Nephron progenitor cell (in vitro differentiated cells): ENCODE measurements around the gene SEL1L.

Source experiments
- DNase-seq: peaks from one replicate; pipeline ENCODE4 v3.0.0; 2021
- H3K27ac Mint-ChIP-seq: 2 replicates; pipeline ENCODE4 v1.8.0; 2021; ENCODE audit warnings: mild to moderate bottlenecking, moderate library complexity, mixed read lengths
- H3K27me3 Mint-ChIP-seq: 2 replicates; pipeline ENCODE4 v1.8.0; 2021; ENCODE audit warnings: mild to moderate bottlenecking, low read depth, mixed read lengths; ENCODE audit not compliant: poor library complexity
- H3K36me3 Mint-ChIP-seq: 2 replicates; pipeline ENCODE4 v1.8.0; 2021; ENCODE audit warnings: low read depth, mixed read lengths
- H3K4me1 Mint-ChIP-seq: 2 replicates; pipeline ENCODE4 v1.8.0; 2021; ENCODE audit warnings: mixed read lengths
- H3K4me3 Mint-ChIP-seq: 2 replicates; pipeline ENCODE4 v1.8.0; 2021; ENCODE audit warnings: mild to moderate bottlenecking, moderate library complexity, mixed read lengths
- H3K9me3 Mint-ChIP-seq: 2 replicates; pipeline ENCODE4 v1.8.0; 2021; ENCODE audit warnings: mild to moderate bottlenecking, moderate library complexity, mixed read lengths
- TF ChIP-seq, protein P1 (sequence below): fragments of 200-600 bp; sonication (generic); IDR thresholded peaks from 2 replicates; pipeline ENCODE4 v1.5.0; 2021; ENCODE audit warnings: antibody characterized with exemption

Gene SEL1L

DNA sequence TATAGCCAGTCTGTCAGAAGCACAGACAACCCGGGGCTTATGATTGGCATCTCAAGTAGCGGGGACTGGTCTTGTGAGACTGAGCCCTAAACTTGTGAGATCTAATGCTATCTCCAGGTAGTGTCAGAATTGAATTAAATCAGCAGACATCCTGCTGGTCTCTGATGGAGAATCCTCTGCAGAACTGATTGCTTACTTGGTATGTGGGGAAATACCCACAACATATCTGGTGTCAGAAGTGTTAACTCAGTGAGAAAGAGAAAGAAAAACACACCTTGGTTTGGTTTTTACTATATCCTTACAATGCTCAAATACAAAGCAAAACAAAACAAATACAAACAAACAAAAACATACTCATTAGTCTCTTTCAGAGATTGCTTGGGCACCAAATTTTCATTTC lies 10.0 kb downstream of the SEL1L start:
- Mint-ChIP-seq H3K4me3 (no peak overlapping the region), H3K27me3 (no peaks in the 10 kb centered on the region), H3K27ac (no peak overlapping the region), H3K9me3 (no peaks in the 10 kb centered on the region), H3K36me3 (peaks cover 57% of the 10 kb centered on the region), H3K4me1 (peaks cover 29% of the 10 kb centered on the region)
- no peak for DNase-seq
- TF ChIP-seq, protein P1, sequence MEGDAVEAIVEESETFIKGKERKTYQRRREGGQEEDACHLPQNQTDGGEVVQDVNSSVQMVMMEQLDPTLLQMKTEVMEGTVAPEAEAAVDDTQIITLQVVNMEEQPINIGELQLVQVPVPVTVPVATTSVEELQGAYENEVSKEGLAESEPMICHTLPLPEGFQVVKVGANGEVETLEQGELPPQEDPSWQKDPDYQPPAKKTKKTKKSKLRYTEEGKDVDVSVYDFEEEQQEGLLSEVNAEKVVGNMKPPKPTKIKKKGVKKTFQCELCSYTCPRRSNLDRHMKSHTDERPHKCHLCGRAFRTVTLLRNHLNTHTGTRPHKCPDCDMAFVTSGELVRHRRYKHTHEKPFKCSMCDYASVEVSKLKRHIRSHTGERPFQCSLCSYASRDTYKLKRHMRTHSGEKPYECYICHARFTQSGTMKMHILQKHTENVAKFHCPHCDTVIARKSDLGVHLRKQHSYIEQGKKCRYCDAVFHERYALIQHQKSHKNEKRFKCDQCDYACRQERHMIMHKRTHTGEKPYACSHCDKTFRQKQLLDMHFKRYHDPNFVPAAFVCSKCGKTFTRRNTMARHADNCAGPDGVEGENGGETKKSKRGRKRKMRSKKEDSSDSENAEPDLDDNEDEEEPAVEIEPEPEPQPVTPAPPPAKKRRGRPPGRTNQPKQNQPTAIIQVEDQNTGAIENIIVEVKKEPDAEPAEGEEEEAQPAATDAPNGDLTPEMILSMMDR = no peak

- TF ChIP-seq, protein P1 = no peak
- Mint-ChIP-seq H3K27me3 (no peaks in the 10 kb centered on the region), H3K36me3 (peaks cover 57% of the 10 kb centered on the region), H3K4me1 (peaks cover 32% of the 10 kb centered on the region), H3K4me3 (no peak overlapping the region), H3K9me3 (no peaks in the 10 kb centered on the region), H3K27ac (no peak overlapping the region)
- no peak for DNase-seq
These were observed 10.6 kb downstream of the SEL1L start for GRCh38 chr14:81523016-81523415.

DNA sequence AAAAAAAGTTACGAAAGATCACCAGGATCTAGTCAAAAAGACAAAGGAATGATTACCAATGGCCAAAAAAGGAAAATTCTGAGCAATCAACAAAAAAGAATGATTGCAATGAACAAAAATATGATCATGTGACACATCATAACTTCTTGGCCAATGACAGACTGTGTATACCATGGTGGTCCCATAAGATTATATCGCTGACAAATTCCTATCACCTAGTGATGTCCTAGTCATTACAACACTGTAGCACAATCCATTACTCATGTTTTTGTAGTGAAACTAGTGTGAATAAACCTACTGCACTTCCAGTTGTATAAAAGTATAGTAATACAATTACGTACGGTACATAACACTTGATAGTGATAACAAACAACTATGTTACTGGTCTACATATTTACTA lies 12.3 kb downstream of the SEL1L start:
- Mint-ChIP-seq H3K27me3 (no peaks in the 10 kb centered on the region), H3K4me1 (peaks cover 48% of the 10 kb centered on the region), H3K9me3 (no peaks in the 10 kb centered on the region), H3K36me3 (peaks cover 45% of the 10 kb centered on the region), H3K27ac (no peak overlapping the region), H3K4me3 (no peak overlapping the region)
- TF ChIP-seq, protein P1 = no peak
- no peak for DNase-seq

- no peak for DNase-seq
- Mint-ChIP-seq H3K9me3 (peaks cover 2% of the 10 kb centered on the region), H3K4me3 (no peak overlapping the region), H3K27me3 (no peaks in the 10 kb centered on the region), H3K36me3 (peaks cover 44% of the 10 kb centered on the region), H3K27ac (peak overlapping the region; percentile 63), H3K4me1 (peaks cover 63% of the 10 kb centered on the region)
- TF ChIP-seq, protein P1 = no peak
These were observed 14.2 kb downstream of the SEL1L start for GRCh38 chr14:81519200-81520011.

DNA sequence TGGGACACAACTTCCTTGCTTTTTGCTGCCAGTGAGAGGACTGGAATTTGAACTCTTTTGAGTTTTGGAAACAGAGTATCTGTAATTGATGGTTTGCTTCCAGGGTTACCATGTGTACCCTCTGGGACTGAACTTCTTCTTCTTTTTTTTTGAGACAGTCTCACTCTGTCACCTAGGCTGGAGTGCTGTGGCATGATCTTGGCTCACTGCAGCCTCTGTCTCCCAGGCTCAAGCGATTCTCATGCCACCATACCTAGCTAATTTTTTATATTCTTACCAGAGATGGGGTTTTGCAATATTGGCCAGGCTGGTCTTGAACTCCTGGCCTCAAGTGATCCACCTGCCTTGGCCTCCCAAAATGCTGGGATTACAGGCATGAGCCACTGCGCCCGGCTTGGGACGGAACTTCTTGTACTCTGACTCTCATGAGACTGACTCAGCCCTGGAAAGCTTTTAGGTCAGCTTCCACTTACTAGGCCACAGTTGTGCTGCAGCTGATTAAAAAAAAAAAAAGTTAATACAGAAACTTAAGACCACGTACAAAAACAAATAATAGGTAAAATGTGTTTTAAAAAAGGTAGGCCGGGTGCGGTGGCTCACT lies 15.8 kb downstream of the SEL1L start:
- Mint-ChIP-seq H3K9me3 (peaks cover 8% of the 10 kb centered on the region), H3K27ac (peak overlapping the region; percentile 99), H3K4me1 (peaks cover 51% of the 10 kb centered on the region), H3K36me3 (peaks cover 49% of the 10 kb centered on the region), H3K27me3 (no peaks in the 10 kb centered on the region), H3K4me3 (peak overlapping the region; percentile 63)
- TF ChIP-seq, protein P1 = no peak
- no peak for DNase-seq
